Breast epithelium (tissue), 4 donors: ENCODE data around the gene CITED2. TPM values are rescaled to one million over a fixed set of nuclear protein-coding genes. Genes with fewer than 3 reads are reported as not detected.
A peak's percentile ranks its signal among the peaks of the same experiment; 100 is the strongest.
"Not testable (repeated sequence)": the region's sequence is repeated elsewhere in the genome, so short reads cannot be mapped to it uniquely, and the experiment has no call there.

ENCODE experiments used
- DNase-seq, 2 donors: peaks; one replicate each; pipeline ENCODE4 v3.0.0-alpha.2; 2019; ENCODE audit warnings: low spot score in 2 of 2
- H3K27ac ChIP-seq, 2 donors: fragments of 200-600 bp; sonication (generic) in 1 of 2; one replicate each; pipeline ENCODE4 v1.5.1; 2016 to 2019; ENCODE audit warnings: mild to moderate bottlenecking in 1 of 2
- H3K27me3 ChIP-seq, 2 donors: fragments of 200-600 bp; sonication (generic) in 1 of 2; one replicate each; pipeline versions ENCODE4 v1.5.1 to v1.6.0; 2017 to 2019; ENCODE audit warnings: control low read depth in 1 of 2, mild to moderate bottlenecking in 1 of 2
- H3K36me3 ChIP-seq: fragments of 200-600 bp; one replicate; pipeline ENCODE4 v1.5.1; 2019
- H3K4me1 ChIP-seq, 2 donors: fragments of 200-600 bp; sonication (generic); one replicate each; pipeline ENCODE4 v1.5.1; 2016 to 2019; ENCODE audit warnings: control low read depth in 1 of 2
- H3K4me3 ChIP-seq, 3 donors: fragments of 200-600 bp; sonication (generic); 1 replicate in 2 of 3; 2 replicates in 1 of 3; pipeline ENCODE4 v1.5.1; 2016 to 2019; ENCODE audit warnings: mild to moderate bottlenecking in 3 of 3, moderate library complexity in 2 of 3
- H3K9me3 ChIP-seq, 2 donors: fragments of 200-600 bp; sonication (generic) in 1 of 2; one replicate each; pipeline ENCODE4 v1.5.1; 2016 to 2019; ENCODE audit warnings: control low read depth in 1 of 2
- POLR2A ChIP-seq: fragments of 450-650 bp; IDR thresholded peaks from one replicate; pipeline ENCODE4 v1.6.1; 2016; ENCODE audit warnings: antibody characterized with exemption, mild to moderate bottlenecking, moderate library complexity
- POLR2AphosphoS5 ChIP-seq, 3 donors: sonication (generic); formaldehyde crosslinking; IDR thresholded peaks; one replicate each; pipeline ENCODE4 v1.6.1; 2017; ENCODE audit warnings: antibody characterized with exemption in 3 of 3
- intact Hi-C: fragments of 100-400 bp; cut with DNase I; formaldehyde crosslinking; loops from one replicate; pipeline ENCODE4 v1.15.1; 2023; ENCODE audit warnings: low total_unique reads
- total RNA-seq, 3 donors: library from RNA; depleted of rRNA; stranded (reverse); fragments of >200 nt; gene quantifications; one replicate each; pipeline ENCODE4 v1.1.0, GENCODE V29; 2016
- TF ChIP-seq, protein P1 (sequence below), 3 donors: fragments of 450-650 bp; IDR thresholded peaks; one replicate each; pipeline ENCODE4 v1.5.1; 2016 to 2017; ENCODE audit warnings: antibody characterized with exemption in 3 of 3, mild to moderate bottlenecking in 3 of 3, moderate library complexity in 3 of 3

The CITED2 gene
- total RNA-seq, 3 donors from 2014 or later, result 211 to 342 (median 300) TPM

DNA sequence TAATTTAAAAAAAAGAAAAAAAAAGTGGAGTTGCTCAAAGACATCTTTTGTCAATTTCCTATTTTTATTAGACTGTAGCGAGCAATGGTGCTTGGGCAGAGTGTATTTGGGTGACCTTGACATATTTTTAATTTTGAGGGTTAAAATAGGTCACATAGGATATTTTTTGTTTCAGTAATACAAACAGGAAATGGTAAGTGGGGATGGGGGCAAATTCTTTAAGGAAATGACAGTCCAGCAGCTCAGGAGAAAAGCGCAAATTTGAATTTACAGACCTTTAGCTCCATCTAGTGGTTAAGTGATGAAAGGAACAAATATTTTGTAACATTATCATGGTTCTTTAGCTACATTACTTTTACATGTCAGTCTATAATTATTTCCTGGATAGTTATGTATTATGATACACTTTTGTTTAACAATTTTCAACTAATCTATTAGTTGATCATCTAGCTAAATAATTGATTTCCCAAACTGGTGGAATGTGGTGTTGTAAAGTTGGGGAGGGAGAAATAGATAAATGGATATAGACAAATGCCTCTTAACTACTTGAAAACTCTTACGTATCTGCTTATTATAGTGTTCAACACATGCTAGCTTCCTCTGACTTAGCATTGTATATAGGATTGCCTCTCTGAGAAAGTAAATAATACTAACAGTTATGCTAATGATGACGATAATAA lies 10.0 kb downstream of the CITED2 start:
- TF ChIP-seq, protein P1, sequence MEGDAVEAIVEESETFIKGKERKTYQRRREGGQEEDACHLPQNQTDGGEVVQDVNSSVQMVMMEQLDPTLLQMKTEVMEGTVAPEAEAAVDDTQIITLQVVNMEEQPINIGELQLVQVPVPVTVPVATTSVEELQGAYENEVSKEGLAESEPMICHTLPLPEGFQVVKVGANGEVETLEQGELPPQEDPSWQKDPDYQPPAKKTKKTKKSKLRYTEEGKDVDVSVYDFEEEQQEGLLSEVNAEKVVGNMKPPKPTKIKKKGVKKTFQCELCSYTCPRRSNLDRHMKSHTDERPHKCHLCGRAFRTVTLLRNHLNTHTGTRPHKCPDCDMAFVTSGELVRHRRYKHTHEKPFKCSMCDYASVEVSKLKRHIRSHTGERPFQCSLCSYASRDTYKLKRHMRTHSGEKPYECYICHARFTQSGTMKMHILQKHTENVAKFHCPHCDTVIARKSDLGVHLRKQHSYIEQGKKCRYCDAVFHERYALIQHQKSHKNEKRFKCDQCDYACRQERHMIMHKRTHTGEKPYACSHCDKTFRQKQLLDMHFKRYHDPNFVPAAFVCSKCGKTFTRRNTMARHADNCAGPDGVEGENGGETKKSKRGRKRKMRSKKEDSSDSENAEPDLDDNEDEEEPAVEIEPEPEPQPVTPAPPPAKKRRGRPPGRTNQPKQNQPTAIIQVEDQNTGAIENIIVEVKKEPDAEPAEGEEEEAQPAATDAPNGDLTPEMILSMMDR (IDR thresholded peaks at IDR 0.05), result peak; percentile 82 to 91 (median 85)
- TF ChIP-seq POLR2AphosphoS5 (IDR thresholded peaks at IDR 0.05) (no peak), POLR2A (no peak)
- Histone ChIP-seq H3K36me3 (no peaks in the 10 kb centered on the region), H3K27ac (no peak overlapping the region), H3K4me3 (no peak overlapping the region), H3K9me3 (no peaks in the 10 kb centered on the region), H3K4me1 (peaks cover 0 to 6% of the 10 kb centered on the region in 2 donors), H3K27me3 (no peaks in the 10 kb centered on the region)
- intact Hi-C loops, result loop anchor here (5.0 kb wide), 1 partner anchor 287 kb away; no protein-coding TSS in a partner anchor
- DNase-seq, result no peak

DNA sequence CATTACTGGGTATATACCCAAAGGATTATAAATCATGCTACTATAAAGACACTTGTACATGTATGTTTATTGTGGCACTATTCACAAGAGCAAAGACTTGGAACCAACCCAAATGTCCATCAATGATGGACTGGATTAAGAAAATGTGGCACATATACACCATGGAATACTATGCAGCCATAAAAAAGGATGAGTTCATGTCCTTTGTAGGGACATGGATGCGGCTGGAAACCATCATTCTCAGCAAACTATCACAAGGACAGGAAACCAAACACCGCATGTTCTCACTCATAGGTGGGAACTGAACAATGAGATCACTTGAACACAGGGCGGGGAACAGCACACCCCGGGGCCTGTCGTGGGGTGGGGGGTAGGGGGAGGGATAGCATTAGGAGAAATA lies 10.7 kb downstream of the CITED2 start:
- H3K27me3 ChIP-seq, DNase-seq, H3K27ac ChIP-seq, H3K36me3 ChIP-seq, H3K4me1 ChIP-seq, H3K9me3 ChIP-seq, H3K4me3 ChIP-seq: not testable (repeated sequence)
- intact Hi-C loops, result loop anchor here (5.0 kb wide), 1 partner anchor 286 kb away; no protein-coding TSS in a partner anchor

DNA sequence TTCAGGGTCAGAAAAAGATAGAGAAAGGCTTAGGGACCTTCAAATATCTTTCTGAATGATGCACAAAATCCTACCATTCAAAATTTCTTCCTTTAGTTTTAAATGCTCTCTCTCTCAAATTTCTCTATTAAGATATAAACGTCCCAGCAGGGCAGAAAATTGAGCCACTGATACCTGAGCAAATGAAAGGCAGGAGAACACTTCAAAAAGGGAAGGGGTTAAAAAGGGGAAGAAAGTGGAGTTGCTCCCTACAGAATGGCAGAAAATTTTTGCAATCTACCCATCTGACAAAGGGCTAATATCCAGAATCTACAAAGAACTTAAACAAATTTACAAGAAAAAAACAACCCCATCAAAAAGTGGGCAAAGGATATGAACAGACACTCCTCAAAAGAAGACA lies 11.3 kb downstream of the CITED2 start:
- intact Hi-C loops, result loop anchor here (5.0 kb wide), 1 partner anchor 286 kb away; no protein-coding TSS in a partner anchor
- H3K4me3 ChIP-seq, H3K27ac ChIP-seq, DNase-seq, H3K4me1 ChIP-seq, H3K27me3 ChIP-seq, H3K36me3 ChIP-seq, H3K9me3 ChIP-seq: not testable (repeated sequence)

DNA sequence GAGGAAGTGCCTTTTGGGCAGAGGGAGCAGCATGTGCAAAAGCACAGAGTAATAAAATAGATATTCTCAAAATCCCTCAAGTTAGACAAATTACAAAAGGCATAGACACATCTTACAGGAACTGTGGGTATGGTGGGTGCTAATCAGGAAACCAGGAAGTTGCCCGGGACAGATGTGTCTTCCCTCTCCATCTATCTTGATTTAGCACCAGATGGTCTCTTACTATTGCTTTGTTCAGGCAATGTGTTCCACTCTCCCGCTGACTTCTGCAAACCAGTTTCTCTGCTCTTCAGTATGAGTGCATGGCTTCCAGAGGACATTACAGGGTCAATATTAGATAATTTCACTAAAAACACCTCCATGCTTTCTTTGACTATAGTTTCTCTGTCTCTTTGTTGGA lies 13.2 kb downstream of the CITED2 start:
- TF ChIP-seq, protein P1 (IDR thresholded peaks at IDR 0.05), result no peak
- TF ChIP-seq POLR2AphosphoS5 (IDR thresholded peaks at IDR 0.05) (no peak), POLR2A (no peak)
- H3K4me1 ChIP-seq, result no peaks in the 10 kb centered on the region
- H3K4me3 ChIP-seq, result no peak overlapping the region
- H3K9me3 ChIP-seq, result no peaks in the 10 kb centered on the region
- no peak for DNase-seq
- H3K27me3 ChIP-seq, result no peaks in the 10 kb centered on the region
- H3K27ac ChIP-seq, result no peak overlapping the region
- no peaks in the 10 kb centered on the region for H3K36me3 ChIP-seq
- intact Hi-C loops, result loop anchor here (5.0 kb wide), 1 partner anchor 284 kb away; no protein-coding TSS in a partner anchor

DNA sequence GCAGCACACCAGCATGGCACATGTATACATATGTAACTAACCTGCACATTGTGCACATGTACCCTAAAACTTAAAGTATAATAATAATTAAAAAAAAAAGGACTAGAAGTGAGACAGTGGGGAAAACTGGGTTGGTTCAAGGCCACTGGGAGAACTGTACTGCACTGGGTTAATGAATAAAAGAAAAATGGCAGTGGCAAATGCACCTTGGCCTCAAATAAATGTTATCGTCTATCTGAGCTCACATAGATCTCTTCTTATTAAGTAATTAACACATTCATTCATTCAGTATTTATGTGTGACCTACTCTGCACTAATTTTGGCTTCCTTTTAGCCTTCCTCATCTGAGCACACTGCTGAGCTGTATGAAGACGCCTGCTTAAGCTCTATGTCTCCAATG lies 17.5 kb downstream of the CITED2 start:
- Histone ChIP-seq H3K27ac (no peak overlapping the region), H3K9me3 (no peaks in the 10 kb centered on the region), H3K27me3 (no peaks in the 10 kb centered on the region), H3K36me3 (no peaks in the 10 kb centered on the region), H3K4me3 (no peak overlapping the region), H3K4me1 (no peaks in the 10 kb centered on the region)
- DNase-seq, result no peak
- intact Hi-C loops, result no loop called here
- no peak for TF ChIP-seq POLR2AphosphoS5 (IDR thresholded peaks at IDR 0.05)
- TF ChIP-seq, protein P1 (IDR thresholded peaks at IDR 0.05), result no peak
- no peak for TF ChIP-seq POLR2A

DNA sequence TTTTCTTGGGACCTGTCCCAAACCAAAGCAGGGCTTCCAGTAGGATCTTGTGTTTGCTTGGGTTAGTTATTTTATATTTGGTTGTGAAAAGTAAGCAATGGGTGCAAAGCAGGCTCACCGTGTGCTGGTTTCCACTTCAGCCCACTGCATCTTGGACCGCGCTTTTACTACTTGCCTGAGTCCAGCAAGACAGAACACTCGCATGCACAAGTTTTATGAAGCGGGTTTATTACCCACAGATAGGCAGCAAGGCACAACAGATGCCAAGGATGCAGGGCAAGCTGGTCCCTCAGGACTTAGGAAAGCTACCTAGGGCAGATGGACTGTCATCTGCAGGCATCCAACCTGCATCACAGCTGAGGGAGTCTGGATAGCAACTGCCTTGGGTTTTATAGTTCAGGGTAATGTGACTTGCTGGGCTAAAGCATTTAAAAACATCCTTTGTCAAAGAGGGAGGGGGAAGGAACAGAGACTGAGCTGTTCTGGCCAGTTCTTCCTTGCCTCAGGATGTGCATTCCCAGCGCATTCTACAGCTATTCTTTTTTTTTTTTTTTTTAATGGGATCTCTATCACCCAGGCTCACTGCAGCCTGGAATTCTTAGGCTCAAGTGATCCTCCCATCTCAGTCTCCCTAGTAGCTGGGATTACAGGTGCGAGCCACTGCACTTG lies 18.5 kb downstream of the CITED2 start:
- no peak overlapping the region for H3K4me3 ChIP-seq
- no peak for DNase-seq
- no peak for TF ChIP-seq POLR2A
- no peak for TF ChIP-seq POLR2AphosphoS5 (IDR thresholded peaks at IDR 0.05)
- TF ChIP-seq, protein P1 (IDR thresholded peaks at IDR 0.05), result no peak
- H3K36me3 ChIP-seq, result no peaks in the 10 kb centered on the region
- no peaks in the 10 kb centered on the region for H3K27me3 ChIP-seq
- no peaks in the 10 kb centered on the region for H3K9me3 ChIP-seq
- H3K4me1 ChIP-seq, result no peaks in the 10 kb centered on the region
- H3K27ac ChIP-seq, result no peak overlapping the region
- intact Hi-C loops, result no loop called here
